ENCODE data around the gene ATF4. TPM values are rescaled to one million over a fixed set of nuclear protein-coding genes. Genes with fewer than 3 reads are reported as not detected.

The ATF4 gene
- total RNA-seq, 1 donor from 2014 or later, result 134 TPM

GRCh38 chr22:39527481-39527961 is 7.2 kb downstream of the ATF4 start:
- ATAC-seq (peak; percentile 45), DNase-seq (ENCODE audit: low spot score) (no peak)

GRCh38 chr22:39528080-39528661 is 7.8 kb downstream of the ATF4 start:
- ATAC-seq (no peak), DNase-seq (ENCODE audit: low spot score) (no peak)

- peak; percentile 66 for ATAC-seq
- peak; percentile 85 for DNase-seq (ENCODE audit: low spot score)
Measured at GRCh38 chr22:39528681-39529486, 8.5 kb downstream of the ATF4 start.

DNA sequence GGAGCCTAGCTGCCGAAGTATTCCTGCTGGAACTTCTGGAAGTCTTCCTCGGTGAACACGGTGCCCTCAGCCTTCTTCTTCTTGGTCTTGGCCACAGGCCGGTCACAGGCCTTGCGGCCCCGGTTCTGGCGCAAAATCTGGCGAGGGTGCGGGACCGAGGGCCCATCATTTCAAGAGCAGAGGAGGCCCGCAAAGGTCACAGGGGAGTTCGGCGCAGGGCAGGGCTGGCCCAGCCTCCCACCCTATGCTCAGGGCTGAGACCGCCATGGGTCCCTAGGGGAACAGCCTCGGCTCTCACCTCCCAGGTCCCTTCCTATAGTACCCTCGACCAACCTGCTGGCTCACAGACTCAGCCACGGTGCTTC is 9.1 kb downstream of the ATF4 start:
- ATAC-seq, result no peak
- DNase-seq (ENCODE audit: low spot score), result no peak

- ATAC-seq (no peak), DNase-seq (ENCODE audit: low spot score) (no peak)
Measured at GRCh38 chr22:39530116-39530515, 9.8 kb downstream of the ATF4 start.

- no peak for ATAC-seq
- no peak for DNase-seq (ENCODE audit: low spot score)
Measured at GRCh38 chr22:39530692-39531331, 10.4 kb downstream of the ATF4 start.

- DNase-seq (ENCODE audit: low spot score), result peak; percentile 100
- peak; percentile 85 for ATAC-seq
Measured at GRCh38 chr22:39532215-39533073, 12.1 kb downstream of the ATF4 start, which contains the start of gene RPS19BP1. RPS19BP1 (minus strand) TSS chr22:39532748; CDS start chr22:39532738, 10 bp downstream.

DNA sequence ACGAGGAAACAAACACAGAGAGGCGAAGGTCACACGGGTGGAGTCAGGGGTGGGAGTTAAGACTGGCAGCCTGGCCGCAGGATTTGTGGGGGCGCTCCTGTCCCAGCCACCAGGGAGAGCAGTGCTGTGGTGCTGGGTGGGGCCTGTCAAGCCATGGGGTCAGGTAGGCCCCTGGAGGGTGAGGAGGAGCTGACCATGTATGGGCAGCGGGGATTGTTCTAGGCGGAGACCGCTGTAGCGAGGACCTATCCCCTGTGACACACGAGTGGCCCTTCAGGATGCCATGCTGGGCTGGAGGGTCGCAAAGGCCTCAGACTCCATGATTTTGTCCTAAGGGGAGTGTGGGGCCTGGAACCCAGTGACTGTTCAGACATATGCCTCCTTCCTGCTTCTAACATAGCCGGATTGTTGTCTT is 13.7 kb downstream of the ATF4 start:
- ATAC-seq (no peak), DNase-seq (ENCODE audit: low spot score) (no peak)

- peak; percentile 83 for DNase-seq (ENCODE audit: low spot score)
- ATAC-seq, result peak; percentile 61
Measured at GRCh38 chr22:39534591-39535356, 14.4 kb downstream of the ATF4 start.

GRCh38 chr22:39535357-39535725 is 15.0 kb downstream of the ATF4 start:
- DNase-seq (ENCODE audit: low spot score) (no peak), ATAC-seq (no peak)

- DNase-seq (ENCODE audit: low spot score) (no peak), ATAC-seq (no peak)
Measured at GRCh38 chr22:39535831-39536449, 15.6 kb downstream of the ATF4 start.

- DNase-seq (ENCODE audit: low spot score), result no peak
- ATAC-seq, result no peak
Measured at GRCh38 chr22:39536711-39537110, 16.3 kb downstream of the ATF4 start.

- no peak for DNase-seq (ENCODE audit: low spot score)
- ATAC-seq, result no peak
Measured at GRCh38 chr22:39537975-39538374, 17.6 kb downstream of the ATF4 start.

DNA sequence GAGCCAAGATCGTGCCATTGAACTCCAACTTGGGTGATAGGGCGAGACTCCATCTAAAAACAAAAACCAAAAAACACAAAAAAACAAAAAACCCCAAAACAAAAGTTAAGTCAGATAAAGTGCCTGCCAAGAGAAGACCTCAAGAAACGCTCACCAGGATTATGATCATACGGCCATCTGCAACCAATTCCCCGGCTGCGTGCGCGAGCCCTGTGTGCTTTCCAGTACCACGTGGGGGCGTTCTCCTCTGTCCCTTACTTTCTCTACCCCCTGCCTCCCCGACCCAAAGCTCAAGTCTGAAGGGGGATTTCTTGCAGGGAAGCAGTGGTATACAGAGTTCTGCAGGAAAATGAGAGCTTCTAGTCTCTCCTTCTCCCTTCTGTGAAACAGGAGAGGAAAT is 22.7 kb downstream of the ATF4 start:
- DNase-seq (ENCODE audit: low spot score), result no peak

DNA sequence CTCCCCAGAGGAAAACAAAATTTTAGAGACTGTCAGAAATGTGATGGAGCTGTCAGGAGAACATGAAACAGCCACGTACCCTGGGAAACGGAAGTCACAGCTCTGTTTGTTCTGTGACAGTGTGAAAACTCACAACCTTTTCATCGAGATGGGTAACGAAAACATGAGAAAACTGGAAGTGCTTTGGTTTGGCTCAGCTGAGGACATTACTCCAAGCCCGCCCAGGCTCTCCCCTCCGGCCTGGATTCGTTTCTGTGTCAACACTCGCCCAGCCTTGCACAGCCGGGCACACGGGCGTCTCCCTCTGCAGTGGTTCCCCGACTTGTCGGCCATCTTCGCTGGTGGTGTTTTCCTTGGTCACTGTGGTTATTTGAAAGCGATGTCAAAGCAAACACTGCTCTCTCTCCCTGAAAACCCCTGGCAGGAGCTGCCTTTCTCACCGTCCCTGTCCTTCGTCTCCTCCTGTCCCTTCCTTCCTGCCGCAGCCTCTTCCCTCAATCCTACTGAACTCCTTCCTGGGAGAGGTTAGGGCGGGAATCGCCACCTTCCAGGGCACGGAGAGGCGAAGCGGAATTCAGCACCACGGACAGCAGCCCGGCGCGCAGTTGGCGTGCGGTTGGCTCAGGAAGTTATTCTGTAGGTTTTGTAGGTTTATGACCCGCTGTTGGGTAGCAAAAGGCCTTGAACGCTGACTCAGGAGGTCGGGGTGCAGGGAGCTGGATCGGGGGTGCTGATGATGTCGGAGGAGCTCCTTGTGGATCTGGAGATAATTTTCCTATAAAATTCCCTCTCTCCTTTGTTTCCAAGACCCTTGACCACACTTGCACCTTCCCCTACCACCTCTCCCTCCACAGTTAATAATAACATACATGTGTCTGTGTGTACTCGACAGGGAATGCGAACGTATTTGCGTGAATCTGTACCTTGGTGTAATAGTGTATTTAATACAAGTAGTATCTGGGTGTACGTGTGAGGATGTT is 25.3 kb downstream of the ATF4 start:
- DNase-seq (ENCODE audit: low spot score), result no peak

More for the DNA sequence above, 22.7 kb downstream of the ATF4 start:
- ATAC-seq, result peak; percentile 28

DNA sequence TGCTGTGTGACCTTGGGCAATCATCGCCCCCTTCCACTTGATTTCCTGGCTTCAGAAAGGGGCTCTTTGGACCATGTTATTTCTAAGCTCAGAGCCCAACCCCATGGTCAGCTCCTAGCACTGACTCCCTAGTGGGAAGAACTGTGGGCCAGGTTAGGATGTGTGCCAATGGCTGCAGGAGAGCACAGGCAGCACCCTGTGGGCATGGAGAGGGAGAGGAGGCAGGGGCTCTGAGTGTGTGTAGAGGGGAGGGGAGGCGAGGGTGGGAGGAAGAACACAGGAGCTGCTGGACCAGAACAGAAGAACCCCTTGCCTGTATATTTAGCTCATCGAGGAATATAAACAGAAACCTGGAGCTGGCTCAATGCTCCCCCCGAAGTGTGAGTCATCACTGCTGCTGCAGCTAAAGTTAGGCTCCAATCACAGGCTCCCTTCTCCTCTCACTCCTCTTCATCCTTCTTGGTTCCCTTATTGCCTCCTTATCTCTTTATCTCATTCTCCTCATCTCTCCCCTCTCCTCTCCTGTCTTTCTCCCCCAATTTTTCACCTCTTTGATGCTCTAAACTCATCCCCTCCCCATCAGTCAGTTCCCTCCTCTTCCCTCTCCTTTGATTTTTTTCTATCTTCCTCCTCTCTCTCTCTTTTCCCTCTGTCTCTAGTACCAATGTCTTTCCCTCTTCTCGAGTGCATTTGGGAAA is 26.7 kb downstream of the ATF4 start:
- DNase-seq (ENCODE audit: low spot score) (no peak), ATAC-seq (no peak)

More for the DNA sequence above, 25.3 kb downstream of the ATF4 start:
- peak; percentile 73 for ATAC-seq

- DNase-seq (ENCODE audit: low spot score), result no peak
- no peak for ATAC-seq
Measured at GRCh38 chr22:39547587-39547947, 27.2 kb downstream of the ATF4 start.

- DNase-seq (ENCODE audit: low spot score) (no peak), ATAC-seq (no peak)
Measured at GRCh38 chr22:39553429-39553828, 33.1 kb downstream of the ATF4 start.

All from left lobe of liver (tissue), 2 donors.